ENCODE results near the gene ANKMY1.

DNA sequence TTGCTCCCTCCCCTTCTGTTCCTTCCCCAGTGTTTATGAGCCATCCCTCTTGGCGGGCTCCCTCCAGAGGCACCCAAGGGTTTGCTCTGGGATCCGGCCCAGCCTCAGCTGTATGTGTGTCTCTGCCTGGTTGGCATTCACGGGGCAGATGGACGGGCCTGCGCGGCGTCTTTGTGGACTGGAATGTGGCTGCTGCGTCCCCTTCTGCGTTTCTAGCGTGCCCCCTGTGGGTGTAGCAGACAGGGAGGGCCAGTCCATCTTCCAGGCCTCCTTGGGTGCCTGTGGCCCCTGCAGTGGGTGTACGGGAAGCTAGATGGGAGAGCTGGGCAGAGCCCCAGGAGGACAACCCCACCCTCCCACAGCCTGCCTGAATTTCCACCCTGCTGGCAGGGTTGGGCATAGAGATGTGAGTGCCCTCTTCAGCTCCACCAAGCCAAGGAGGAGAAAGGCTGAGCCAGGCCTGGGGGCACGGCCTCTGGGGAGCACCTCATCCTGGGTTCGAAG lies 106.6 kb downstream of the ANKMY1 start:
- no peak for TF ChIP-seq ZNF274 (IDR thresholded peaks at IDR 0.05; ENCODE audit: low read depth, low read length)
- no peak for TF ChIP-seq YY1 (IDR thresholded peaks at IDR 0.05; ENCODE audit: insufficient read depth, insufficient read length)
- no peak for TF ChIP-seq SUZ12 (IDR thresholded peaks at IDR 0.05; ENCODE audit: extremely low read depth, insufficient read depth, insufficient read length)

Data from NT2/D1 (cell line).